CD4-positive, alpha-beta T cell (primary cell): ENCODE data around the gene SERPINB6. TPM values are rescaled to one million over a fixed set of nuclear protein-coding genes. Genes with fewer than 3 reads are reported as not detected.

Source experiments
- total RNA-seq, 174 experiments: library from RNA in 2 of 174; stranded (reverse) in 2 of 174; gene quantifications; one replicate each; pipeline ENCODE4 v1.2.3 and lab custom pipeline; 2021 to 2026

The SERPINB6 gene
- total RNA-seq, 2 experiments from 2014 or later = 11.0 to 11.9 TPM

Other genes starting within 250 kb of the SERPINB6 start
- 1 to 10 TPM; 1.6 to 2.0 TPM for gene MYLK4, start 220.6 kb downstream of the SERPINB6 start, total RNA-seq
- 10 to 100 TPM; 22.4 to 25.2 TPM for gene WRNIP1, start 206.2 kb downstream of the SERPINB6 start, total RNA-seq
- gene SERPINB1, start 129.7 kb downstream of the SERPINB6 start, total RNA-seq = 10 to 100 TPM; 58.3 to 58.4 TPM
- gene SERPINB9, start 68.3 kb downstream of the SERPINB6 start, total RNA-seq = 10 to 100 TPM; 25.8 to 27.4 TPM
- gene NQO2, start 28.3 kb upstream of the SERPINB6 start, total RNA-seq = 1 to 10 TPM; 6.7 to 7.7 TPM
- 10 to 100 TPM; 17.2 to 17.3 TPM for gene RIPK1, start 96.9 kb upstream of the SERPINB6 start, total RNA-seq
- 1 to 10 TPM; 5.2 to 5.7 TPM for gene BPHL, start 147.1 kb upstream of the SERPINB6 start, total RNA-seq
- 10 to 100 TPM; 54.3 to 58.5 TPM for gene TUBB2A, start 186.0 kb upstream of the SERPINB6 start, total RNA-seq